ENCODE data around the gene COL4A6.
A peak's percentile ranks its signal among the peaks of the same experiment; 100 is the strongest.

COL4A6 gene

DNA sequence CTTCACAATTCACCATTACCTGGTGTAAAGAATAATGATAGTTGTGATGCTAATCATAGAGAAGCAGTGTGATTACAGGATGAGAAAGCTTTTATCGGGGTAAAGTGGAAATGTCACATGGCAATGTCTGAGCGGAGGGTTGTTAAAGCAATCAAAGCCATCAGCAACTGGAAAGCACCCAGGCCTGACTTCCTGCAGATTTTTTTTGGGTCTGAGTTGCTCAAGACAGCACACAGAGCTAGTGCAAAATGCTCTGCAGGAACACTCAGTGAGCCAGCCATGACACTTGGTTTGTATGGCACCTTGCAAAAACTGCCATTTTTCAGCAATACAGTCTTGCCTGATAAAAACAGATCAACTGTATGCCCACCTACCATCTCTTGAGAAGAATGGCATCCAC is 152.9 kb downstream of the COL4A6 start:
- H3K9me3 ChIP-seq (replicated peaks; ENCODE audit: insufficient read depth, low read length): no peaks in the 10 kb centered on the region
- no peaks in the 10 kb centered on the region for H3K27me3 ChIP-seq (replicated peaks; ENCODE audit: insufficient read depth, low read length)
- no peak overlapping the region for H3K4me2 ChIP-seq (ENCODE audit: low read depth, low read length)
- no peak overlapping the region for H3K9ac ChIP-seq (ENCODE audit: low read length)
- H3K27ac ChIP-seq (ENCODE audit: low read length): peak overlapping the region; percentile 39; the same call in 1 of the 2 replicates
- TF ChIP-seq EZH2phosphoT487 (IDR thresholded peaks at IDR 0.05; ENCODE audit: low read length) (no peak), EZH2 (optimal IDR thresholded peaks at IDR 0.05; ENCODE audit: low read depth, low read length) (no peak)
- TF ChIP-seq, protein P1, sequence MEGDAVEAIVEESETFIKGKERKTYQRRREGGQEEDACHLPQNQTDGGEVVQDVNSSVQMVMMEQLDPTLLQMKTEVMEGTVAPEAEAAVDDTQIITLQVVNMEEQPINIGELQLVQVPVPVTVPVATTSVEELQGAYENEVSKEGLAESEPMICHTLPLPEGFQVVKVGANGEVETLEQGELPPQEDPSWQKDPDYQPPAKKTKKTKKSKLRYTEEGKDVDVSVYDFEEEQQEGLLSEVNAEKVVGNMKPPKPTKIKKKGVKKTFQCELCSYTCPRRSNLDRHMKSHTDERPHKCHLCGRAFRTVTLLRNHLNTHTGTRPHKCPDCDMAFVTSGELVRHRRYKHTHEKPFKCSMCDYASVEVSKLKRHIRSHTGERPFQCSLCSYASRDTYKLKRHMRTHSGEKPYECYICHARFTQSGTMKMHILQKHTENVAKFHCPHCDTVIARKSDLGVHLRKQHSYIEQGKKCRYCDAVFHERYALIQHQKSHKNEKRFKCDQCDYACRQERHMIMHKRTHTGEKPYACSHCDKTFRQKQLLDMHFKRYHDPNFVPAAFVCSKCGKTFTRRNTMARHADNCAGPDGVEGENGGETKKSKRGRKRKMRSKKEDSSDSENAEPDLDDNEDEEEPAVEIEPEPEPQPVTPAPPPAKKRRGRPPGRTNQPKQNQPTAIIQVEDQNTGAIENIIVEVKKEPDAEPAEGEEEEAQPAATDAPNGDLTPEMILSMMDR (IDR thresholded peaks at IDR 0.05; ENCODE audit: low read length): no peak
- H2AFZ ChIP-seq (ENCODE audit: low read length): no peak overlapping the region
- no peak overlapping the region for H3K4me3 ChIP-seq (ENCODE audit: low read length)
- H3F3A ChIP-seq (ENCODE audit: insufficient read depth, low read length): no peaks in the 10 kb centered on the region; the same call in 1 of the 2 replicates
- H4K20me1 ChIP-seq (ENCODE audit: insufficient read depth, low read length): no peaks in the 10 kb centered on the region
- no peaks in the 10 kb centered on the region for H3K9me2 ChIP-seq (replicated peaks; ENCODE audit: insufficient read depth, low read length)
- no peaks in the 10 kb centered on the region for H3K36me3 ChIP-seq (replicated peaks; ENCODE audit: insufficient read depth, low read length)
- no peaks in the 10 kb centered on the region for H3K79me2 ChIP-seq (ENCODE audit: low read length)
- DNase-seq: no peak
- H3K4me1 ChIP-seq (ENCODE audit: low read length): peaks cover 20% of the 10 kb centered on the region

DNA sequence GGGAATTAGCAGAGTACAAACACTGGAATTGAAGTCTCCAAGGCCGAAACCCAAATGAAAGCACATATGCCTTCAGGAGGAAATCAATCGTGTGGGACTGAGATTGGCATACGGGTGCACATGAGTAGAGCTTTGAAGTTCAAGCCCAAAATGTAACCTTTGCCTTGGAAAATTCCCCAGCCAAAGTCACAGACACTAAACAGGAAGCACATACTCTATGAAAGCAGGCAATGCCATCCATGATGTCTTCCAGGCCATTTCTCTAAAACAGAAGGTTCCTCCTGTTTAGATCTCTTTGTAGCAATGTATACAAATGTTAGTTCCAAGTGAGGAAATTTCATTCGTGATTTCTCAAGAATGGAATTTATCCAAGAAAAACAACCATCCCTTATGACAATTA is 162.5 kb downstream of the COL4A6 start:
- Histone ChIP-seq H3K4me2 (ENCODE audit: low read depth, low read length) (no peak overlapping the region), H4K20me1 (ENCODE audit: insufficient read depth, low read length) (no peaks in the 10 kb centered on the region), H2AFZ (ENCODE audit: low read length) (no peak overlapping the region), H3K27ac (ENCODE audit: low read length) (no peak overlapping the region), H3K9ac (ENCODE audit: low read length) (no peak overlapping the region), H3K36me3 (replicated peaks; ENCODE audit: insufficient read depth, low read length) (no peaks in the 10 kb centered on the region), H3K9me2 (replicated peaks; ENCODE audit: insufficient read depth, low read length) (no peaks in the 10 kb centered on the region), H3K4me3 (ENCODE audit: low read length) (no peak overlapping the region), H3K79me2 (ENCODE audit: low read length) (no peaks in the 10 kb centered on the region), H3F3A (ENCODE audit: insufficient read depth, low read length) (no peaks in the 10 kb centered on the region), H3K27me3 (replicated peaks; ENCODE audit: insufficient read depth, low read length) (no peaks in the 10 kb centered on the region), H3K4me1 (ENCODE audit: low read length) (no peaks in the 10 kb centered on the region), H3K9me3 (replicated peaks; ENCODE audit: insufficient read depth, low read length) (no peaks in the 10 kb centered on the region)
- DNase-seq: no peak
- TF ChIP-seq EZH2 (optimal IDR thresholded peaks at IDR 0.05; ENCODE audit: low read depth, low read length) (no peak), EZH2phosphoT487 (IDR thresholded peaks at IDR 0.05; ENCODE audit: low read length) (no peak)
- TF ChIP-seq, protein P1 (IDR thresholded peaks at IDR 0.05; ENCODE audit: low read length): no peak

DNA sequence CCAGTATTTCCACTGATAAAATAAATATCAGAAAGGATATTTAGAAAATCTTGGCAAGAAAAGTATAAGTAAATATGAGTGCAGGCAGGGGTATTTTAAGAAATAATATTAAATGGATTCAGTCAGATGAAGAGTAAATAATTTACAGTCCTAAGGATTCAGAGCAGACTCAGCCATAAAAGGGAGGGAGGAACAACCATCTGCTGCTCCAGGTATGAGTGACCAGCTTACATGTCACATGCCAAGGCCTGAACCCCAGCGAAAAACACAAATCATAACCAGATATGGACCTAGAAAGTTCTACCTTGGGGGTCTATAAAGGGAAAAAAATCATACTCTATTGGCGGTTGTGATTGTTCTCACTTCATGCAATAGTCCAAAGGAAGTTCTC is 166.8 kb downstream of the COL4A6 start:
- TF ChIP-seq EZH2 (optimal IDR thresholded peaks at IDR 0.05; ENCODE audit: low read depth, low read length) (no peak), EZH2phosphoT487 (IDR thresholded peaks at IDR 0.05; ENCODE audit: low read length) (no peak)
- TF ChIP-seq, protein P1 (IDR thresholded peaks at IDR 0.05; ENCODE audit: low read length): no peak
- no peak overlapping the region for H3K27ac ChIP-seq (ENCODE audit: low read length)
- H3F3A ChIP-seq (ENCODE audit: insufficient read depth, low read length): no peaks in the 10 kb centered on the region

More for the DNA sequence above, 166.8 kb downstream of the COL4A6 start:
- no peak overlapping the region for H3K4me2 ChIP-seq (ENCODE audit: low read depth, low read length)
- no peak overlapping the region for H3K9ac ChIP-seq (ENCODE audit: low read length)
- no peaks in the 10 kb centered on the region for H4K20me1 ChIP-seq (ENCODE audit: insufficient read depth, low read length)
- no peak overlapping the region for H2AFZ ChIP-seq (ENCODE audit: low read length)
- H3K4me1 ChIP-seq (ENCODE audit: low read length): no peaks in the 10 kb centered on the region
- no peaks in the 10 kb centered on the region for H3K9me3 ChIP-seq (replicated peaks; ENCODE audit: insufficient read depth, low read length)
- H3K79me2 ChIP-seq (ENCODE audit: low read length): no peaks in the 10 kb centered on the region
- no peaks in the 10 kb centered on the region for H3K36me3 ChIP-seq (replicated peaks; ENCODE audit: insufficient read depth, low read length)
- DNase-seq: no peak
- no peak overlapping the region for H3K4me3 ChIP-seq (ENCODE audit: low read length)
- no peaks in the 10 kb centered on the region for H3K9me2 ChIP-seq (replicated peaks; ENCODE audit: insufficient read depth, low read length)
- H3K27me3 ChIP-seq (replicated peaks; ENCODE audit: insufficient read depth, low read length): no peaks in the 10 kb centered on the region
